Lower lobe of right lung (tissue), 2 donors: ENCODE measurements around the gene DIPK1B. TPM values are rescaled to one million over a fixed set of nuclear protein-coding genes. Genes with fewer than 3 reads are reported as not detected.
A peak's percentile ranks its signal among the peaks of the same experiment; 100 is the strongest.

ENCODE experiments used
- ATAC-seq, 2 donors: fragments of 200-7000 bp; cut with Tn5 transposase; one replicate each; pipeline ENCODE4 v1.9.1; 2020 to 2022; ENCODE audit warnings: mild to moderate bottlenecking in 2 of 2, moderate library complexity in 2 of 2
- DNase-seq: peaks from one replicate; pipeline ENCODE4 v3.0.0-alpha.2; 2020
- H3K27ac ChIP-seq: fragments of 200-600 bp; one replicate; pipeline ENCODE4 v1.8.0; 2022
- H3K27me3 ChIP-seq: fragments of 200-600 bp; one replicate; pipeline ENCODE4 v1.8.0; 2022; ENCODE audit warnings: low read depth
- H3K36me3 ChIP-seq: fragments of 200-600 bp; one replicate; pipeline ENCODE4 v1.8.0; 2022; ENCODE audit warnings: mild to moderate bottlenecking
- H3K4me1 ChIP-seq: fragments of 200-600 bp; one replicate; pipeline ENCODE4 v1.8.0; 2022
- H3K4me3 ChIP-seq: fragments of 200-600 bp; one replicate; pipeline ENCODE4 v1.8.0; 2022; ENCODE audit warnings: mild to moderate bottlenecking
- H3K9me3 ChIP-seq: fragments of 200-600 bp; one replicate; pipeline ENCODE4 v1.8.0; 2022
- CTCF ChIP-seq: fragments of 200-600 bp; IDR thresholded peaks from one replicate; pipeline ENCODE4 v1.8.0; 2022; ENCODE audit warnings: antibody characterized with exemption, mild to moderate bottlenecking
- intact Hi-C: fragments of 100-400 bp; cut with DNase I; formaldehyde crosslinking; loops from one replicate; pipeline ENCODE4 v1.11.0; 2022
- total RNA-seq: library from RNA; stranded (reverse); fragmentation: NEBNext Ultra II Directional; extraction: Animal tissue kit (Norgen Biotek cat#: 25700); gene quantifications from one replicate; pipeline ENCODE4 v1.2.1, GENCODE V29; 2021
- donor health status: DM: no; HTN: yes; CAD: no; lungs with severe emphysema.

Gene DIPK1B
- total RNA-seq, 1 donor from 2014 or later = 15.1 TPM

- ATAC-seq (no peak), DNase-seq (no peak)
- intact Hi-C loops = no loop called here
- Histone ChIP-seq H3K4me3 (no peak overlapping the region), H3K27ac (no peak overlapping the region), H3K36me3 (no peaks in the 10 kb centered on the region), H3K9me3 (no peaks in the 10 kb centered on the region), H3K4me1 (peaks cover 33% of the 10 kb centered on the region), H3K27me3 (peaks cover 32% of the 10 kb centered on the region)
- no peak for TF ChIP-seq CTCF
These were observed 33.8 kb downstream of the DIPK1B start for GRCh38 chr9:136746155-136746490.

- no peak for TF ChIP-seq CTCF
- H3K27ac ChIP-seq = no peak overlapping the region
- no peaks in the 10 kb centered on the region for H3K36me3 ChIP-seq
- H3K4me3 ChIP-seq = no peak overlapping the region
- no peaks in the 10 kb centered on the region for H3K9me3 ChIP-seq
- peaks cover 28% of the 10 kb centered on the region for H3K4me1 ChIP-seq
- intact Hi-C loops = no loop called here
- ATAC-seq = no peak
- no peak for DNase-seq
- H3K27me3 ChIP-seq = peaks cover 27% of the 10 kb centered on the region
These were observed 34.2 kb downstream of the DIPK1B start for GRCh38 chr9:136746621-136747020.

GRCh38 chr9:136747161-136748060 lies 35.0 kb downstream of the DIPK1B start:
- no peak for DNase-seq
- TF ChIP-seq CTCF = no peak
- ATAC-seq = no peak
- Histone ChIP-seq H3K4me1 (peaks cover 20% of the 10 kb centered on the region), H3K36me3 (no peaks in the 10 kb centered on the region), H3K4me3 (no peak overlapping the region), H3K9me3 (no peaks in the 10 kb centered on the region), H3K27ac (no peak overlapping the region), H3K27me3 (peaks cover 19% of the 10 kb centered on the region)
- intact Hi-C loops = no loop called here

GRCh38 chr9:136748201-136748600 lies 35.8 kb downstream of the DIPK1B start, which contains the start of gene LCN6:
Gene LCN6 (minus strand): TSS chr9:136748525. CDS start chr9:136748483, 42 bp downstream.
- H3K27me3 ChIP-seq = peaks cover 11% of the 10 kb centered on the region
- ATAC-seq (peak in 1 of 2 donors; percentile 3), DNase-seq (no peak)
- H3K4me3 ChIP-seq = no peak within 1 kb of the TSS
- peaks cover 14% of the 10 kb centered on the region for H3K4me1 ChIP-seq
- intact Hi-C loops = no loop called here
- no peak for TF ChIP-seq CTCF
- H3K36me3 ChIP-seq = no peaks in the 10 kb centered on the region
- no peak within 1 kb of the TSS for H3K27ac ChIP-seq
- no peaks in the 10 kb centered on the region for H3K9me3 ChIP-seq

GRCh38 chr9:136748666-136749611 lies 36.6 kb downstream of the DIPK1B start:
- Histone ChIP-seq H3K4me1 (peaks cover 14% of the 10 kb centered on the region), H3K27ac (no peak overlapping the region), H3K36me3 (no peaks in the 10 kb centered on the region), H3K4me3 (no peak overlapping the region), H3K9me3 (no peaks in the 10 kb centered on the region), H3K27me3 (peaks cover 5% of the 10 kb centered on the region)
- intact Hi-C loops = no loop called here
- peak; percentile 40 to 57 for ATAC-seq
- no peak for TF ChIP-seq CTCF
- DNase-seq = peak; percentile 60
